ENCODE results near the gene RTP3.

Gene RTP3

DNA sequence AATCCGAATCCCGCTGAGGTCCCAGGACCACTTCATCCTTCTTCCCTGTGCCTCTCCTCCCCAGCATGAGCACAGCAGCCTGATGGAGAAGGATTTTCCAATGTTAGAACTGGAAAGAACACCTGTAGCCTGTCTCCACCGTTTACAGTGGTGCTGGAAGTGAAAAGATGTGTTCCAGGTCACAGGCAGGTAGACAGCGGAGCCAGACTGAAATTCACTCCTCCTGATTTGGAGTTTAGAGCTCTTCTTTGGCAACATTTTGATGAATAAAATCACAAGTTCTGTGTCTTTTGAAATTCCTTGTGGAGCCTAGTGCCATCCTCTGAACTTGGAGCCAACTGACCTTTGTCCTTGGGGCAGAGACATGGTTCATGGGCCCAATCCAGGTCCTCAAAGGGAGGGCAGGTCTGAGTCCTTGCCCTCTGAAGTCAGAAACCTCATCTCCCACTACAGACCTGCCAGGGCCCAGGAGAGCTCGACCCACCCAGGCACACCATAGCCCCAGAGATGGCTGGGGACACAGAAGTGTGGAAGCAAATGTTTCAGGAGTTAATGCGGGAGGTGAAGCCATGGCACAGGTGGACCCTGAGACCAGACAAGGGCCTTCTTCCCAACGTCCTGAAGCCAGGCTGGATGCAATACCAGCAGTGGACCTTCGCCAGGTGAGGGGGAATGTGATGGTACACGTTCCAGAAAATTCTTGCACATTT lies at the start of gene RTP3:
Gene RTP3 (plus strand): TSS at position 421 of the 710 bp plus-strand sequence. CDS start 87 bp downstream, at position 508.
- no peak for DNase-seq (ENCODE audit: low spot score)

DNA sequence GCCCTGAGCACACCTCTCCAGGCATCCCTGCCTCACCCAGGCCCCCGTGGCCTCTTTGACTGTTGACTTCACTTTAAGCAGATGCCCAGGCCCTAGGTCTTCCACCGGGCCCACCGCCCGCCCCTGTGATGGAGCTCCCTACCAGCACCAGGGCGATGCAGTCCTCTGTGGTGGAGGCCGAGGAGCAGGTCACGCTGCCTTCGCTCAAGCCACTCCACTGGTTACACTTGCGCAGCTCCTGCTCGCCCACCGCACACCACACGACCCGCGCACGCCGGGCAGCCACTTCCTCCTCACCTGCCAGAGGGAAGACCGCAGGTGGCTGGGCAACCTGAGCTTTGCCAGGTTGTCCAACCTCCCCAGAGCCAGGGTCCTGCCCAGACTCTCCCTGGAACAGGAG lies 49.1 kb upstream of the RTP3 start:
- DNase-seq (ENCODE audit: low spot score) = no peak

- no peak for DNase-seq (ENCODE audit: low spot score)
Observed at GRCh38 chr3:46449755-46450552, 47.8 kb upstream of the RTP3 start.

GRCh38 chr3:46453526-46454208 lies 44.1 kb upstream of the RTP3 start:
- DNase-seq (ENCODE audit: low spot score) = no peak

DNA sequence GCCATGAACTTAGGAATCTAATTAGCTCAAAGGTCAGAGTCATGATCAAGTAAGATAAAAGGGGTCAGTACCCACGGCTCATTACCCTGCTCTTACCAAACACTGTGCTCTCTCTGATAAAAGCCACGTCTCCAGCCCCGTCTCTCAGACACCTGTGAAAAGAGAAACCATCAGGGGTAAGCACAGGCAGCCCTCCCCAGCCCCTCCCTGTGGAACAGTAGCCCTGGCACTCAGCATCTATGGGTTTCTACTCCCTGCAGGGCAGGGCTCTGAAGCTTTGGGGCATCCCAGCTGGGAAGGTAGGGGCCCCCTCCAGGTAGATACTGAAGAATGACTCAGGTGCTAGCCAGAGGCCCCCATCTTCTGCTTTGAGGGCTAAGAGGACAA lies 43.6 kb upstream of the RTP3 start:
- no peak for DNase-seq (ENCODE audit: low spot score)

DNA sequence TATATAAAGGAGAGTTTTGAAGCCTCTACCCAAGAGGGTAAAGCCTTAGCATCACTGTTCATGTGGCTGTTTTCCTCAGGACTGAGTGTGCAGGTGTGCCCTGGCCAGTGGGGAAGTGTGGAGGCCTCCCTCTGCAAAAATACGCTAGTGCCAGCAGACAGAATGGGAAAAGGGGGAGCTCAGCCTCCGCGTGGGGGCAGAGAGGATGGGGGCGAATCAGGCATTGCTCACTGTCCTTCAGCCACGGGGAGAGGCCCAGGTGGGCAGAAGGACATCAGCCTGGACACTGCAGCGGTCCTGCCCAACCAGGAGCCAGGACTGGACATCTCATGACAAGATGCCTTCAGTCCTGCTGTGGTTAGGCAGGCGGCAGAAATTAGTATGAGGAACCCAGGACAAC lies 43.2 kb upstream of the RTP3 start:
- no peak for DNase-seq (ENCODE audit: low spot score)

GRCh38 chr3:46455231-46456115 lies 42.3 kb upstream of the RTP3 start:
- DNase-seq (ENCODE audit: low spot score) = no peak

DNA sequence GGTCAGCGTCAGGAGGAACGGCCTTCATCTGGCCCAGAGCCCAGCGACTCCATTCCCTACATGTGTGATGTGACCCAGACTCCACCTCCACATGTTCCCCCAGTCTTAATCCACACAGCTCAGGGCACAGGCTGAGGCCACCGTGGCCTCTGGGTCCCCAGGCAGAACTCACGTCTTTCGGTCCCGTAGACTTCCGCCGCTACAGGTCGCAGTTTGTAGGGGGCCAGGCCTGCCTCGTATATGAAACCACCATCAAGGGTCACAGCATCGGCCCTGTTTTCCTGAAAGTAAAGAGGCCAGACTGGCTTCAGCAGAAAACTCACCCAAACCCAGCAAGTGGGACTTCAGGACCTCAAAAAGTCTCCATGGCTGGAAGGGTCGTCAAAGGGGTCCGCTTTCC lies 41.7 kb upstream of the RTP3 start:
- no peak for DNase-seq (ENCODE audit: low spot score)

- DNase-seq (ENCODE audit: low spot score) = peak; percentile 64
Observed at GRCh38 chr3:46460051-46460450, 37.7 kb upstream of the RTP3 start.

GRCh38 chr3:46462111-46462510 lies 35.7 kb upstream of the RTP3 start:
- peak; percentile 42 for DNase-seq (ENCODE audit: low spot score)

GRCh38 chr3:46462511-46462910 lies 35.3 kb upstream of the RTP3 start:
- peak; percentile 28 for DNase-seq (ENCODE audit: low spot score)

- no peak for DNase-seq (ENCODE audit: low spot score)
Observed at GRCh38 chr3:46463120-46463867, 34.5 kb upstream of the RTP3 start.

DNA sequence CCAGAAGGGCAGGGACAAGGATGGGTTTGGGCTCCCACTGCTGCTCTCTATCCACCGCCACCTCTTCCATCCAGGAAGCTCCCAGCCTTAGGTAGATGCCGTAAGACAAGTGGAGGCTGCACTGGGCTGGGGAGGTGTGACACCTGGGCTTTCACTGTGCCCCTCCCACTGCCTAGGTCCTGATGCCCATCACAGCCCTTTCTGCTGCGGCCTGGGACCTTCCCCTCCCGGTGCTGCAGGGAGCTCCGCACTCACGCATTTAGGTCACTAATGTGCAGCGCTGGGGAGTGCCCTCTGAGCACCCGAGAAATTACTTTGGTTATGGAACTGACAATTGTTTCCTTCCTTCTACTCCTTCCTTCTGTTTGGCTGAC lies 33.9 kb upstream of the RTP3 start:
- no peak for DNase-seq (ENCODE audit: low spot score)

GRCh38 chr3:46464326-46465195 lies 33.2 kb upstream of the RTP3 start, which contains the start of gene LTF:
Gene LTF (minus strand): TSS chr3:46464905. CDS start chr3:46464867, 38 bp downstream.
- DNase-seq (ENCODE audit: low spot score) = no peak

DNA sequence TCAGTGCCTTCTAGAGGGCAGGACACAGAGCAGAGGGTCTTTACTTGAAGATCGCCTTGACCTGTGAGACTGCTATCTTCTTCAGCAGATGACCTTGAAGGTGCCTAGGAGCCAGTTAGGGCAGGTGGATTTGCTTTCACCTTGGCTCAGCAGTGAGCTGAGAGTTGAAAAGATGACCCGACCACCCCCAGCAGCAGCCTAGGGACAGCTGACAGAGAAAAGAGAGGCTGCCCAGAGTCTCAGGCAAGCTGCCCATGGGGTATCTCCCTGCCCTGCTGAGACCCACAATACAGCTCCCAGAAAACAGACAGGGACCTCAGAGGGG lies 32.6 kb upstream of the RTP3 start:
- DNase-seq (ENCODE audit: low spot score) = no peak

DNA sequence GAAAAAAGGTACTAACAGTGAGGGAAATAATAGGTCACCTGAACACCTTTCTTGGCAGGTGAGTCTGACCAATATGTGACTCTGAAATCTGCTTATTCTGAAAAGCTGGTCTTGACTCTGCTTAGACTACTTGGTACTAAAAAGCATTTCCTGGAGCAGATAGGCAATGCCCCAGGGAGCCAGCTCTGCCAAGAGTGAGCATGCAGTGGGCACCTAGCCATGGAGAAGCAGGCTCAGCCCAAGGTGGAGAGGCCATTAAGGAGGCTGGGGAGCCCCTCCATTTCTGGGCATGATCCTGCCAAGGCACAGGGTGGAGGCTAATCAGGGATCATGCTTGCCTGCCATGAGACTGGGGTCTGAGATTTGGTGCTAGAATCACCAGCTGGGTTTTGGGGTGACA lies 31.5 kb upstream of the RTP3 start:
- DNase-seq (ENCODE audit: low spot score) = no peak

DNA sequence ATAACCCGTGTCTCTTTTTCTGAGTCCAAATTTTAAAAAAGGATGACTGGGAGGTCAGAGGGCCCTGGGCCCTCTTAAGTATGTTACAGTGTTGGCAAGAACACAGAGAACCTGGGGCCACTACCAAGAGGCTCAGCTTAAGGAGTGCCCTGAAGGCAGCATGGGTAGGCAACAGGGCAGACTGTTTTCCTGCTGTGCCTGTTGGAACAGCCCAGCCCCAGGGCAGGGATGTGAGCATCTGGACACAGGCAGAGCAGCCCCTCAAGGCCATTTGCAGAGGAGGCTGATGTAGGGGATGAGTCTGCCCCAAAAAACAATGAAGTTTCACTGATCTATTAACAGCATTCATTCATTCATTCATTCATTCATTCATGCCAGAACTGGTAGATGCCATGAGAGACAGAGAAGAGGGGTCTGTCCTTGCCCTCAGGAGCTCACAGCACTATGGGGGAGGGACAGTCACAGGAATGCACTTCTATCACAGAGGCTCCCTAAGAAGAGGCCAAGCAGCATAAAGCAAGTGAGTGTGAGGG lies 30.8 kb upstream of the RTP3 start:
- no peak for DNase-seq (ENCODE audit: low spot score)

GRCh38 chr3:46467562-46467961 lies 30.2 kb upstream of the RTP3 start:
- DNase-seq (ENCODE audit: low spot score) = no peak

DNA sequence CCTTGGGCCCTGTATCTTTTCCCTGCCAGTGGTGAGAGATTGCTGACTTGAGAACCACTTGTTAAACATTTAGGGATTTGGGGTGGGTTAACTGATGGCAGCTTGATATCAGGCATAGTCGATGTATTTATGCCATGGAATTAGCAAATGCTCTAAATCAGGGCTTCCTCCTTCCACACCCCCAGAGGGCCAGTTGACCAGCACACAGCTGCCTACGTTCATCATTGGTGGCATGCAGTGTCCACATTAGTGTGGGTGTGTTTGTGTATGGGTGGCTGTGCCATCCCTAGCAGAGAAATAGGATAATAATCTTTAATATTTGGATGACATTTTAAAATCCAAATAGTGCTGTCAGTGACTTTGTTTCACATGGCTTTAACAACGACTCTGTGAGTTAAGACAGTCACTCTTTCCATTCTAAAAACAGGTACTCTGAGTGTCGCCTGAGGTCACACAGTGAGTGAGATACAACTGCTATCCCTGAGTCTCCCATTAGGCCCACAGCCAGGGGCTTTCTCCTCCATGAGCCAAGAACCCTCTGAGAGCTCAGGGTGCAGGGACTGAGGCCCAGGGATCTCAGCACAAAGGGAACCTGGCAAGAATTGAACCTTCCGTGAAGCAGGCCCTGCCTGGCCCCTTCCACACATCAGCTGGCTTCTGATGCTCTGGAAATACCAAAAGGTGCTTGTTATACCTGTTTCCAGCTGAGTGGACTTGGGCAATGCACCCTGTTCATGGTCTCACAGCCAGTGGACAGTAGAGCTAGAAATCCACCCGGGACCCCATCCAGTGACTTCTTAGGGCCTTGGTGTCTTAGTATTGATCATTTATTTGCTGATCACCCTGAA lies 28.8 kb upstream of the RTP3 start:
- no peak for DNase-seq (ENCODE audit: low spot score)
